Measurements from ENCODE around the gene MBOAT7.
"Not testable (repeated sequence)": the region's sequence is repeated elsewhere in the genome, so short reads cannot be mapped to it uniquely, and the experiment has no call there.

- TF ChIP-seq CTCF (IDR thresholded peaks at IDR 0.05; ENCODE audit: low read length); EZH2 (IDR thresholded peaks at IDR 0.05; ENCODE audit: borderline replicate concordance, low read length): not testable (repeated sequence)
These were observed 35.2 kb upstream of the MBOAT7 start for GRCh38 chr19:54224619-54225018.
